ENCODE measurements around the gene ZNF708. TPM values are rescaled to one million over a fixed set of nuclear protein-coding genes. Genes with fewer than 3 reads are reported as not detected.
"Not testable (repeated sequence)": the region's sequence is repeated elsewhere in the genome, so short reads cannot be mapped to it uniquely, and the experiment has no call there.

Gene ZNF708
- total RNA-seq, 6 experiments from 2014 or later = 3.8 to 4.8 (median 4.2) TPM

- H3K4me1 Mint-ChIP-seq (ENCODE audit: low read depth) = no peaks in the 10 kb centered on the region
- H3K9me3 Mint-ChIP-seq = peaks cover 60% of the 10 kb centered on the region
- H3K27ac Mint-ChIP-seq = no peak overlapping the region
- H3K4me3 Mint-ChIP-seq = no peak overlapping the region
- DNase-seq = no peak
- TF ChIP-seq CTCF (IDR thresholded peaks at IDR 0.05) = no peak
- H3K27me3 Mint-ChIP-seq (ENCODE audit: insufficient read depth) = peaks cover 2% of the 10 kb centered on the region; the same call in 1 of the 2 replicates
- H3K36me3 Mint-ChIP-seq (ENCODE audit: low read depth) = peaks cover 12% of the 10 kb centered on the region
Measured at GRCh38 chr19:21269813-21270212, 59.4 kb downstream of the ZNF708 start.

DNA sequence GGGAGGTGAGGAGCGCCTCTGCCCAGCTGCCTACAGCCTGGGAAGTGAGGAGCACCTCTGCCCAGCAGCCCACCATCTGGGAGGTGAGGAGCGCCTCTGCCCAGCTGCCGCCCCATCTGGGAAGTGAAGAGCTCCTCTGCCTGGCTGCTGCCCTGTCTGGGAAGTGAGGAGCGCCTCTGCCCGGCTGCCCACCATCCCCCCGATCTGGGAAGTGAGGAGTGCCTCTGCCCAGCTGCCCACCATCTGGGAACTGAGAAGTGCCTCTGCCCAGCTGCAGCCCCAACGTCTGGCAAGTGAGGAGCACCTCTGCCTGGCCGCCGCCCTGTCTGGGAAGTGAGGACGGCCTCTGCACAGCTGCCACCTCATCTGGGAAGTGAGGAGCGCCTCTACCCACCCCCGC lies 64.3 kb downstream of the ZNF708 start:
- Mint-ChIP-seq H3K4me1 (ENCODE audit: low read depth) (no peaks in the 10 kb centered on the region), H3K4me3 (no peak overlapping the region), H3K9me3 (peaks cover 33% of the 10 kb centered on the region), H3K36me3 (ENCODE audit: low read depth) (no peaks in the 10 kb centered on the region; the same call in 1 of the 2 replicates), H3K27me3 (ENCODE audit: insufficient read depth) (peaks cover 3% of the 10 kb centered on the region; the same call in 1 of the 2 replicates), H3K27ac (no peak overlapping the region)
- DNase-seq = no peak
- no peak for TF ChIP-seq CTCF (IDR thresholded peaks at IDR 0.05)

- peaks cover 2% of the 10 kb centered on the region; the same call in 1 of the 2 replicates for H3K27me3 Mint-ChIP-seq (ENCODE audit: insufficient read depth)
- H3K27ac Mint-ChIP-seq = no peak overlapping the region
Measured at GRCh38 chr19:21264416-21264815, 64.8 kb downstream of the ZNF708 start.

DNA sequence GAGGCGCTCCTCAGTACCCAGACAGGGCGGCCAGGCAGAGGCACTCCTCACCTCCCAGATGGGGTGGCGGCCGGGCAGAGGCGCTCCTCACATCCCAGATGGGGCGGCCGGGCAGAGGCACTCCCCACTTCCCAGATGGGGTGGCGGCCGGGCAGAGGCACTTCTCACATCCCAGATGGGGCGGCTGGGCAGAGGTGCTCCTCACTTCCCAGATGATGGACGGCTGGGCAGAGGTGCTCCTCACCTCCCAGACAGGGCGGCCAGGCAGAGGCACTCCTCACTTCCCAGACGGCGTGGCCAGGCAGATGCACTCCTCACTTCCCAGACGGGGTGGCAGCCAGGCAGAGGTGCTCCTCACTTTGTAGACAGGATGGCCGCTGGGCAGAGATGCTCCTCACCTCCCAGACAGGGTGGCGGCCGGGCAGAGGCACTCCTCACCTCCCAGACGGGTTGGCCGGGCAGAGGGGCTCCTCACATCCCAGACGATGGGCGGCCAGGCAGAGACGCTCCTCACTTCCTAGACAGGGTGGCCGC lies 68.3 kb downstream of the ZNF708 start:
- not testable (repeated sequence) for H3K36me3 Mint-ChIP-seq (ENCODE audit: low read depth); H3K4me3 Mint-ChIP-seq; DNase-seq; H3K27me3 Mint-ChIP-seq (ENCODE audit: insufficient read depth); H3K4me1 Mint-ChIP-seq (ENCODE audit: low read depth); H3K27ac Mint-ChIP-seq
- peaks cover 35% of the 10 kb centered on the region for H3K9me3 Mint-ChIP-seq

More at GRCh38 chr19:21264416-21264815, 64.8 kb downstream of the ZNF708 start:
- Mint-ChIP-seq H3K9me3 (peaks cover 35% of the 10 kb centered on the region), H3K36me3 (ENCODE audit: low read depth) (no peaks in the 10 kb centered on the region; the same call in 1 of the 2 replicates), H3K4me3 (no peak overlapping the region), H3K4me1 (ENCODE audit: low read depth) (no peaks in the 10 kb centered on the region)
- TF ChIP-seq CTCF (IDR thresholded peaks at IDR 0.05) = no peak
- DNase-seq = no peak

DNA sequence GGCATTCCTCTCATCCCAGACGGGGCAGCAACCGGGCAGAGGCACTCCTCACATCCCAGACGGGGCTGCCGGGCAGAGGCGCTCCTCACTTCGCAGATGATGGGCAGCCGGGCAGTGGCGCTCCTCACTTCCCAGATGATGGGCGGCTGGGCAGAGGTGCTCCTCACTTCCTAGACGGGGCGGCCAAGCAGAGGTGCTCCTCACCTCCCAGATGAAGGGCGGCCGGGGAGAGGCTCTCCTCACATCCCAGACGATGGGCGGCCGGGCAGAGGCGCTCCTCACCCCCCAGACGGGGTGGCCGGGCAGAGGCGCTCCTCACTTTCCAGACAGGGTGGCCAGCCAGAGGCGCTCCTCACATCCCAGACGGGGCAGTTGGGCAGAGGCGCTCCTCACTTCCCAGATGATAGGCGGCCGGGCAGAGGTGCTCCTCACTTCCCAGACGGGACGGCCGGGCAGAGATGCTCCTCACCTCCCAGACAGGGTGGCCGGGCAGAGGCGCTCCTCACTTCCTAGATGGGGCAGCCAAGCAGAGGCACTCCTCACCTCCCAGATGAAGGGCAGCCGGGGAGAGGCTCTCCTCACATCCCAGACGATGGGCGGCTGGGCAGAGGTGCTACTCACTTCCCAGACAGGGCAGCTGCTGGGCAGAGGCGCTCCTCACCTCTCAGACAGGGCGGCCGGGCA lies 68.9 kb downstream of the ZNF708 start:
- DNase-seq = no peak
- no peak for TF ChIP-seq CTCF (IDR thresholded peaks at IDR 0.05)
- H3K4me1 Mint-ChIP-seq (ENCODE audit: low read depth) = no peaks in the 10 kb centered on the region
- no peaks in the 10 kb centered on the region; the same call in 1 of the 2 replicates for H3K36me3 Mint-ChIP-seq (ENCODE audit: low read depth)
- H3K4me3 Mint-ChIP-seq = no peak overlapping the region
- peaks cover 2% of the 10 kb centered on the region; the same call in 1 of the 2 replicates for H3K27me3 Mint-ChIP-seq (ENCODE audit: insufficient read depth)
- H3K9me3 Mint-ChIP-seq = peaks cover 36% of the 10 kb centered on the region
- H3K27ac Mint-ChIP-seq = no peak overlapping the region

- H3K36me3 Mint-ChIP-seq (ENCODE audit: low read depth); H3K27ac Mint-ChIP-seq; H3K4me3 Mint-ChIP-seq: not testable (repeated sequence)
Measured at GRCh38 chr19:21259421-21260124, 69.6 kb downstream of the ZNF708 start.

More at GRCh38 chr19:21259421-21260124, 69.6 kb downstream of the ZNF708 start:
- peaks cover 41% of the 10 kb centered on the region for H3K9me3 Mint-ChIP-seq
- DNase-seq; H3K27me3 Mint-ChIP-seq (ENCODE audit: insufficient read depth); H3K4me1 Mint-ChIP-seq (ENCODE audit: low read depth): not testable (repeated sequence)

All from HFFc6 (cell line).